HG03064 (cell line): ENCODE results near the gene ALKAL2.

Source experiments
- ATAC-seq: cut with Tn5 transposase; IDR thresholded peaks from one replicate; pipeline ENCODE4 v1.9.1; 2021; ENCODE audit warnings: low read depth; ENCODE audit not compliant: unreplicated experiment

Gene ALKAL2

GRCh38 chr2:274503-274902 lies 13.4 kb downstream of the ALKAL2 start:
- no peak for ATAC-seq

- ATAC-seq, result no peak
Observed at GRCh38 chr2:273333-273732, 14.6 kb downstream of the ALKAL2 start.

DNA sequence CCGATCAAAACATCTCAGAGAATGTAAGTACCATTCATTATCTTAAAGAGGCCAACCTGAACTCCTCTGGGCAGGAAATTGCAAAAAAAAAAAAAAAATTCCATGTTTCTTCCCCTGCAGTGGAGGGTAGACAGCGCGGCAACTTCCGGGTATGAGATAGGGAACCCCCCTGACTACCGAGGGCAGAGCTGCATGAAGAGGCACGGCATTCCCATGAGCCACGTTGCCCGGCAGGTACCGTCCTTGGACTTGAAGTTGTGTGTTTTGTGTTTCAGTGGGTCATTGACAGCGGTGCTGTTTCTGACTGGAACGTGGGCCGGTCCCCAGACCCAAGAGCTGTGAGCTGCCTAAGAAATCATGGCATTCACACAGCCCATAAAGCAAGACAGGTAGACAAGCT lies 16.0 kb downstream of the ALKAL2 start:
- ATAC-seq, result no peak

- no peak for ATAC-seq
Observed at GRCh38 chr2:270861-271260, 17.0 kb downstream of the ALKAL2 start.

DNA sequence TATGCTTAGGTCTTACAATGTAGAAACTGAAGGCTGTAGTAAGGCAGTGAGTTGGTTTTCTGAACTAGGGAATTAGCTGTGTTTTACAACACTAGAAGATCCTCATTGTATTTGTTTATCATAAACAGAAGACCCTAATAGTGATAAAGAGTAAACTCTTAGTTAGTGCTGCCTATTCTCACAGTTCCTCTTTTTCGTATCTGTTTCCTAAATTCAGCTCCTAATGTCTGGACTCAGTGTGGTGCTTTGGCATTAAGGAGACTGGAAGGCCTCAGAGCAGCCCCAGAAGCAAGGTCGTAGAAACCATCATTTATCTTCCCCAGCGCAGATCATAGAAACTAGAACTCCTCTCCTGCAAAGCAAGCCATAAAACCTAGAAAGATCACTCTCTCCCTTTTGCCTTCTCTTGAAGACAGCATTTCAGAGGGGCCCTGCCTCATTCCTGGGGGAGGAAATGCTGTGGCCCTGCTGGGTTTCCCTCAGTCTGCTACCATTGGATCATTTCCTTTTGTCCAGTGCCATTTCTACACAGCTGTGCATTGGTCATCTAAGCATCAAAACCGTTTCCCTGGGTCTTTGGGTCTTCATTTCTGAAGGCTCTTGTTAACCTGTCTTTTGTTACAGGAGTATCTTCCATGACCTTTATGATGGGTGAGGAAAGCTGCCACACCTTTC lies 18.4 kb downstream of the ALKAL2 start:
- ATAC-seq, result no peak

- ATAC-seq, result no peak
Observed at GRCh38 chr2:268323-268722, 19.6 kb downstream of the ALKAL2 start.

DNA sequence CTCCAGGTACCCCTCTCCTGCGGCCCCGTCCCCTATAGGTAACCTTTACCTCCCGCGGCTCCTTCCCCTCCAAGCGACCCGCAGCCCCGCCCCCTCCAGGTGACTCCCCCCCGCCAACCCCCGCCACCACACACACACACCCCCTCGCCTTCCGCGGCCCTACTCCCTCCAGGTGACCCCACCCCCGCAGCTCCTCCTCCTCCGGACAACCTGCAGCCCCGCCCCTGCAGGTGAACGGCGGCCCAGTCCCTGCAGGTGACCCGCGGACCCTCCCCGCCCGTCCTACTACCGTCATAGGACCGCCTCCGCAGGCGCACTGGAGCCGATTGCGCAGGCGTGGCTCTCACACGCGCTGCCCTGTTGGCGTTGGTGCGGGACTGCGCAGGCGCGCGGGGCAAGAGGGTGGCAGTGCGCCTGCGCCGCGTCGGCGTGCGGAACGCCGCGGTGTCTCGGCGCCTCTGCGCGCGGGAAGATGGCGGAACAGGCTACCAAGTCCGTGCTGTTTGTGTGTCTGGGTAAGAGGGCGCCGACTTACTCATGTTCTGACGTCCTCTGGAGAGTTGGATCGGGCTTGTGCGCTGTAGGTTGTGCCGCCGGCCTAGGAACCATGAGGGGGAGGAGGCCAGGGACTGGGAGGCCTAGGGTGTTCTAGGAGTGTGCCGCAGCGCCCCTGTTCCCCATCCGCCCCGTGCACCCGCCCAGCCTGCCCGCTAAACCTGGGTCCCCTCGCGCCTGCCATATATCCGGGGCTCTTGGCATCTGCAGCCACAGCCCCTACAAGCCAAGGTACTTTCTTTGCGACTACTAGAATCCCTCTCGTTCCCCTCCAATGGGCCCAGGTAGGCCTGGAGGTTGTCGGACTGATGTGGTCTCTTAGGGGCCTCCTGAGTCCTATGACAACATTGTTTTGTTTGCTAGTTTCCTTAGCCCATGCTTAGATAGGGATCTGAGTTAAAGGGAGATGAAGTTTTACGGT lies 23.1 kb downstream of the ALKAL2 start, which contains the start of gene ACP1:
Gene ACP1 (plus strand): TSS at position 455 of the 976 bp plus-strand sequence. CDS start 18 bp downstream, at position 473.
- ATAC-seq, result peak; percentile 88

DNA sequence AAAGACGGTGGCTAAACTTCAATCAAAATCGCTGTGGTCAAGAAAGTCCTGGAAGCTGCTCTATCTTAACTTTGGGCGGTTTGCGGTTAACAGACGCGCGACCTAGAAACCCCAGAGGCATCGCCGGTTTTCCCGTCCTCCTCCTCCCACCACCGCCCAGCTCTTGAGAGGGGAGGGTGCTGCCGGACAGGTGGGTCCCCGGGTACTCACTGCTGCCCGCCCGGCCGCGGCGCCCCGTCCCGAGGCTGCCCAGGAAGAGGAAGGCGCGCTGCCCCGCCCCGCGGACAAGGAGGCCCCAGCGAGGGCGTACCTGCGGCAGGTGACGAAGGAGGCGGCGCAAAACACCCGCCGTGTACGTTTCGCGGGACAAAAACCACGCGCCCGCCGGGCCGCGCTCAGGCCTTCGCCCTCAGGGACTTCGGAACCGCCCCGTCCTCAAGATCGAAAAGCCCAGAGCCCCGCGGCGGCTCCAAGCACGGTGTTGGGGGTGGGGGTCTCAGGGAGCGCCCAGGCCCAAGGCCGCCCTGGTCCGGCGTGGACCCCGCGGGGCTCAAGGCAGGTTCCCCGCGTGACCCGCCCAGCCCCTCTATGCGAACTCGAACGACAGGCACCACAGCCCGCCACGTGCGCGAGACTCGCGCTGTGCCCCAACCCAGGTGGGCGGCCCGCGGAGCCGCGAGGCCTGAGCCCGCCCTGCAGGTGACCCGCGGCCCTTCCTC lies 24.0 kb downstream of the ALKAL2 start, which contains the start of gene SH3YL1:
Gene SH3YL1 (minus strand): TSS at position 259 of the 719 bp plus-strand sequence. CDS start 48 bp downstream, at position 211.
- ATAC-seq, result peak; percentile 21

DNA sequence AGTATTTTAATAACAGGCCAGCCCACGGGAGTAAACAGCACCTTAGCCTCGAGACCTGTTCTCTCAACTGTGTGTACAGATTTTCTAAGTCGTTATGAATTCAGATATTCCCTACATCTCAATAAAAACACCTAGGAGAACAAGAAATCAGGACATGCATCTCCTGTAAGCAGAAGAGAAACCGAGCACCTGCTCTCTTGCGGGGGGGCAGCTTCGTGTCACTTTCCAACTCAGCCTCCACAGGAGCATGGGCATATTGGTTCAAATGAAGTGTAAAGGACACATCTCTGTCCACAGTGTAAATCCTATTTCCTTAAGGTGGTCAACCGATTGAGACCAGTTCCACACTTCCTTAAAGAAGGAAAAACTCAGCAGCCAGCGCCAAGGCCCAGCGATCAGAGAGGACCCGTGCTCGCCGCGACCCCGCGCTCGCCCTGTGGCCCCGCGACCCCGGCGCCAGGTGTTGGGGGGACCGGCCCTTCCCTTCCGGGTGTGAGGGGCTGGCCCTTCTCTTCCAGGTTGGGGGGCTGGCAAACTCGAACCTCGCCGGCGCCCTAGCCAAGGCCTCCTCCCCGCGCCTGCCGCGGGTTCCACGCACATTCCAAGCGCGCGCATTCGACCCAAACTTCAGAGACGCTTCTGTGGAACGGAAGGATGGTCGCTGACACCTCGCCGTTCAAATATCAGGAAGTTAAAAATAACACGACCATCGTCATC lies 24.7 kb downstream of the ALKAL2 start:
- no peak for ATAC-seq

DNA sequence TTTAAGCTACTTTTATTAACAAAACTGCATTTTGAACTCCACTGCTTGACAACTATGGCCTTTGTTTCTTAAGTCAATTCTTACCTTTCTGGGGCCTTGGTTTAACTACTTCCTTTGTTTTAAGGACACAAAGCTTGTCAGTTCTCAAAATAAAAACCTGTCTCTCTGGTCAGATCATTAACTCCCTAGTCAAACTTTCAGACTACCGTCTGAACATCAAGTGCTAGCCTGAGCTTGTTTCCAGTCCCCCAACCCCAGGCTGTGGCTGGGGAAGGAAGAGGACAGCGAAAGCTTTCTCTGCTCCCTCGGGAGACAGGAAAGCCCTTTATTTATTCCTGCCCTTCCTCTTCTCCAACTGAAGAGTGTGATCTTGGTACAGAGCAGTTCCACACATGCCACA lies 25.8 kb downstream of the ALKAL2 start:
- no peak for ATAC-seq

DNA sequence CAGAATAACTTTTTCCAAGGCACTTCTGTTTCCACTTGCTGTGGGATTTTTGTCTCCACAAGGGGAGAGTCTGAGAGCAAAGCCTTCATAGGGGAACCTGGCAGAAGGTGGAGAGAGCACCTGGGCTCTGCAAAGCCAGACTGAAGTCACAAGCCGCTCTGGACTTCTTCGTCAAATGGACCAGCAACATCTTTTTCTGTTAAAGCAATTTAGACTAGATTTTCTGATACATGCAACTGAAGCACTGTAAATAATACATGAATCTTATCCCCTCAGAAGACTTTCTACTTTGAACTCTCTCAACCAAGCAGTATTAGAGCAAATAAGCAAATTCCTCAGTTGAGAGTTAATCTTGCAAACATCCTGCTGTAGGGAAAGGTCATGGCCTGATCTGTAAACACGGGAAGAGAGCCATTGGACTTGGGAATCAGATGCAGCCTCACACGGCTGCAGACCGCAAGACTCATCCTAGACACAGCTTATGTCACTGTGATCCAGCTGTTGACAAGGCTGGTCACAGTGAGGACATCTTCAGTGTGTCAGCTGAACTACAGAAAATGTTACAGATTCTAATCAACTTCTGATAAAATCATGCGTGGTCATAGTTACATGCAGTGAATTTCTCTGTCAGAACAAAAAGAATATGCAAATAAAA lies 27.3 kb downstream of the ALKAL2 start:
- no peak for ATAC-seq

DNA sequence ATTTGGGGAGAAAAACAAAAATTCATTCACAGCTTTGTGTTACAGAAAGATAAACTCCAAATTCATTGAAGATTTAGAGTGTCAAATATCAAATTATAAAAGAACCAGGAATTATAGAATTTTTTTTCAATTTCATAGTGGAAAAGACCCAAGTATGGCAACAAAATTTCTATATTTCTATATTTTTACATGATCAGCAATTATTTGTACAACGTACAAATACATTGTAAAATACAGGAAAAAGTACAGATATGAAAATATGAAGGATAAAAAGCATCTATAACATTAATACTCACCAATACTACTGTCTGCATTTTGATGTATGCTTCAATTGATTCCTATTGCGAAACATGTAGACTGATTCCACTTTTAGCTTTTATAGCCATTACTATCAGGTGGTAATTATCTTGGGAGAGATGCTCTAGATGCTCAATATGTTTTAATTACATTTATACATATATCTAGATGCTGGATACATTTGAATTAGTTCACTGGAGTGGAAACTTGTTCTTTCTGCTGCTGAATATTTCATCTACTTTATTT lies 28.0 kb downstream of the ALKAL2 start:
- no peak for ATAC-seq

DNA sequence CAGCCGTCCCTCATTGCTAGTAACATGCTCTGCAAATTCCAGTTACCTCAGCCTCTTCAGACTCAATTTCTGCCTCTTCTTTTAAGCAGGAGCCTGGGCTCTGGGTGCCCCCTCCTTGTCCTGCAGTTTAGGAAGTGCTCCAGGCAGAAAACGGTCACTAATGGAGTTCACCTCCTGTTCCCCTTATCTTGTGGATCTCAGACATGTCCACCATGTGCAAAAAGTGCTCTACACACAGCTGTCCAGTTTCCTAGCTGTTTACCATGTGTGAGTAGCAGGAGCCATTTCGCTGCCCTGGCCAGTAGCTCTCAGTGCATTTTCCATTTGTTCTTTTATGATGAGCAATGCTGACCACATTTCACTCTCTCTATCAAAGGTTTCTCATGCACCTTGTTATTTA lies 29.0 kb downstream of the ALKAL2 start:
- ATAC-seq, result no peak

DNA sequence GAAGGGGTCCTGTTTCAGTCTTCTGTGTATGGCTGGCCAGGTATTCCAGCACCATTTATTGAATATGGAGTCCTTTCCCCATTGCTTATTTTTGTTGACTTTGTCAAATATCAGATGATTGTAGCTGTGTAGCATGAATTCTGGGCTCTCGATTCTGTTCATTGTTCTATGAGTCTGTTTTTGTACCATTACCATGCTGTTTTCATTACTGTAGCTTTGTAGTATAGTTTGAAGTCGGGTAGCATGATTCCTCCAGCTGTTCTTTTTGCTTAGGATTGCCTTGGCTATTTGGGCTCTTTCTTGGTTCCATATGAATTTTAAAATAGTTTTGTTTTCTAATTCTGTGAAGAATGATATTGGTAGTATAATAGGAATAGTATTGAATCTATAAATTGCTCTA lies 30.0 kb downstream of the ALKAL2 start:
- ATAC-seq, result no peak

GRCh38 chr2:257429-257828 lies 30.5 kb downstream of the ALKAL2 start:
- no peak for ATAC-seq

DNA sequence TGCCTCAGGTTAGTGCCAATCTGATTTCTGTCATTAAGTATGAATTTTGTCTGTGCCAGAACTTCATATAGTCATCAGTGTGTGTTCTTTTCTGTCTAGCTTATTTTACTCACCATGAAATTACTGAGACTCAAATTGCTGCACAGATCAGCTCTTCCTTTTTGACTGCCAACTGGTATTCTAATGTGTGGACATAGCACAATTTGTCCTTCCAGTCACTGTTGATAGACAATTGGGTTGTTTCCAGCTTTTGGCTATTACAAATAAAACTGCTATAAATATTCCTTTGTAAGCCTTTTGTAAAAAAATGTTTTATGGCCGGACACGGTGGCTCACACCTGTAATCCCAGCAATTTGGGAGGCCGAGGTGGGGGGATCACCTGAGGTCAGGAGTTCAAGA lies 31.8 kb downstream of the ALKAL2 start:
- ATAC-seq, result no peak

GRCh38 chr2:255195-255594 lies 32.7 kb downstream of the ALKAL2 start:
- no peak for ATAC-seq

- no peak for ATAC-seq
Observed at GRCh38 chr2:254241-254640, 33.6 kb downstream of the ALKAL2 start.

- no peak for ATAC-seq
Observed at GRCh38 chr2:253202-253638, 34.7 kb downstream of the ALKAL2 start.
